AG04449 (cell line): ENCODE measurements around the gene SPINK5.
"Not testable (repeated sequence)": the region's sequence is repeated elsewhere in the genome, so short reads cannot be mapped to it uniquely, and the experiment has no call there.

Experiments
- CTCF ChIA-PET: fragments of 350-600 bp; formaldehyde crosslinking; extraction: SDS; loops from one replicate; lab custom pipeline; 2021; ENCODE audit warnings: antibody characterized with exemption; lab: Yijun Ruan, JAX
- POLR2A ChIA-PET: fragments of 400-600, 350-600 bp; formaldehyde crosslinking; extraction: SDS; loops from one replicate; lab custom pipeline; 2020; ENCODE audit warnings: antibody characterized with exemption, inconsistent platforms; lab: Yijun Ruan, JAX
- DNase-seq: peaks from one replicate; pipeline ENCODE4 v3.0.0-alpha.2; 2010; ENCODE audit warnings: low read depth, low spot score
- H3K4me3 ChIP-seq: 2 replicates; pipeline ENCODE4 v1.5.1; 2011; ENCODE audit warnings: low read depth, mild to moderate bottlenecking, control low read depth, low read length
- CTCF ChIP-seq: IDR thresholded peaks from one replicate; pipeline ENCODE4 v1.5.1; 2011; ENCODE audit warnings: mild to moderate bottlenecking, moderate library complexity, low read length, control low read depth, inconsistent platforms; ENCODE audit not compliant: insufficient read depth; ENCODE audit errors: missing control alignments

Gene SPINK5

GRCh38 chr5:148033134-148033533 lies 30.6 kb upstream of the SPINK5 start:
- ChIA-PET CTCF (no interaction called here), POLR2A (no interaction called here)
- no peak overlapping the region for H3K4me3 ChIP-seq
- DNase-seq, result no peak
- TF ChIP-seq CTCF, result no peak

- ChIA-PET CTCF (no interaction called here), POLR2A (no interaction called here)
- no peak for DNase-seq
- H3K4me3 ChIP-seq, result no peak overlapping the region
- TF ChIP-seq CTCF, result no peak
Observed at GRCh38 chr5:148035676-148036075, 28.1 kb upstream of the SPINK5 start.

GRCh38 chr5:148042881-148043280 lies 20.9 kb upstream of the SPINK5 start:
- no peak for DNase-seq
- ChIA-PET POLR2A (no interaction called here), CTCF (no interaction called here)
- TF ChIP-seq CTCF, result no peak
- H3K4me3 ChIP-seq, result no peak overlapping the region

- no peak for TF ChIP-seq CTCF
- POLR2A ChIA-PET, result no interaction called here
- no peak overlapping the region for H3K4me3 ChIP-seq
- no peak for DNase-seq
- CTCF ChIA-PET, result no interaction called here
Observed at GRCh38 chr5:148043705-148044104, 20.1 kb upstream of the SPINK5 start.

- DNase-seq, H3K4me3 ChIP-seq, POLR2A ChIA-PET, CTCF ChIA-PET: not testable (repeated sequence)
Observed at GRCh38 chr5:148055160-148055559, 8.6 kb upstream of the SPINK5 start.

GRCh38 chr5:148060309-148060708 lies 3.5 kb upstream of the SPINK5 start:
- no peak for TF ChIP-seq CTCF
- ChIA-PET POLR2A (no interaction called here), CTCF (no interaction called here)
- H3K4me3 ChIP-seq, result no peak overlapping the region
- DNase-seq, result no peak

GRCh38 chr5:148060881-148061280 lies 2.9 kb upstream of the SPINK5 start:
- ChIA-PET CTCF (no interaction called here), POLR2A (no interaction called here)
- DNase-seq, result no peak
- no peak for TF ChIP-seq CTCF
- no peak overlapping the region for H3K4me3 ChIP-seq
